OCI-LY7 (cell line): Measurements from ENCODE around the gene PRDM5. TPM values are rescaled to one million over a fixed set of nuclear protein-coding genes. Genes with fewer than 3 reads are reported as not detected.

Experiments
- BruUV-seq: library from RNA; stranded (reverse); fragments of 400-500 nt; replicated peaks from 2 replicates; lab custom pipeline; 2021; lab: Mats Ljungman, UMichigan
- CTCF ChIA-PET: fragments of 300-600 bp; sonication (Branson Sonifier 250); formaldehyde crosslinking; loops from one replicate; lab custom pipeline; 2022; ENCODE audit warnings: antibody characterized with exemption; ENCODE audit not compliant: unreplicated experiment; lab: Charles Lee
- POLR2A ChIA-PET: fragments of 300-600 bp; sonication (Branson Sonifier 250); formaldehyde crosslinking; loops from one replicate; lab custom pipeline; 2022; ENCODE audit warnings: antibody characterized with exemption; lab: Charles Lee
- DNase-seq: peaks from one replicate; pipeline ENCODE4 v3.0.0-alpha.2; 2015; ENCODE audit warnings: low spot score
- H2AFZ ChIP-seq: fragments of 200-600 bp; sonication (generic), shearing (Covaris generic); 2 replicates; pipeline ENCODE4 v1.6.1; 2014; ENCODE audit warnings: mild to moderate bottlenecking, antibody characterized with exemption, low read length, moderate library complexity
- H3K27ac ChIP-seq: fragments of 200-600 bp; sonication (generic); 2 replicates; pipeline ENCODE4 v1.5.1; 2014; ENCODE audit warnings: mixed run types, low read depth, mild to moderate bottlenecking, moderate library complexity, low read length, inconsistent platforms; ENCODE audit not compliant: poor library complexity, severe bottlenecking
- H3K36me3 ChIP-seq: fragments of 200-600 bp; sonication (generic); 2 replicates; pipeline ENCODE4 v1.6.1; 2014; ENCODE audit warnings: mild to moderate bottlenecking, antibody characterized with exemption, low read length, moderate library complexity, mixed read lengths; ENCODE audit not compliant: insufficient read depth
- H3K4me1 ChIP-seq: fragments of 200-600 bp; sonication (generic); 2 replicates; pipeline ENCODE4 v1.5.1; 2014; ENCODE audit warnings: mild to moderate bottlenecking, low read length; ENCODE audit not compliant: insufficient read depth, poor library complexity, severe bottlenecking
- H3K4me2 ChIP-seq: fragments of 200-600 bp; sonication (generic); 2 replicates; pipeline ENCODE4 v1.6.1; 2014; ENCODE audit warnings: mild to moderate bottlenecking, low read length
- H3K4me3 ChIP-seq: fragments of 200-600 bp; sonication (generic); 2 replicates; pipeline ENCODE4 v1.5.1; 2014; ENCODE audit warnings: mild to moderate bottlenecking, low read depth, low read length; ENCODE audit not compliant: poor library complexity, severe bottlenecking
- H3K79me2 ChIP-seq: fragments of 200-600 bp; sonication (generic); 2 replicates; pipeline ENCODE4 v1.6.1; 2016; ENCODE audit warnings: low read depth, mild to moderate bottlenecking, low read length, moderate library complexity, mixed read lengths; ENCODE audit not compliant: insufficient read depth
- H3K9me2 ChIP-seq: fragments of 200-600 bp; sonication (generic); 2 replicates; pipeline ENCODE4 v1.6.1; 2016; ENCODE audit warnings: mild to moderate bottlenecking, low read length, mixed read lengths; ENCODE audit not compliant: insufficient read depth
- H3K9me3 ChIP-seq: fragments of 200-600 bp; sonication (generic); 2 replicates; pipeline ENCODE4 v1.6.1; 2014; ENCODE audit warnings: mild to moderate bottlenecking, mixed run types, low read length, mixed read lengths
- H4K20me1 ChIP-seq: fragments of 200-600 bp; sonication (generic); 2 replicates; pipeline ENCODE4 v1.6.1; 2014; ENCODE audit warnings: mild to moderate bottlenecking, antibody characterized with exemption, low read length, moderate library complexity, mixed read lengths; ENCODE audit not compliant: insufficient read depth
- CTCF ChIP-seq: fragments of 200-600 bp; sonication (generic); conservative IDR thresholded peaks from 2 replicates; pipeline ENCODE4 v1.5.1; 2014; ENCODE audit warnings: mild to moderate bottlenecking, antibody characterized with exemption, low read length, moderate library complexity, mixed read lengths
- EZH2phosphoT487 ChIP-seq: fragments of 200-600 bp; sonication (generic); IDR thresholded peaks from 2 replicates; pipeline ENCODE4 v1.6.1; 2018; ENCODE audit warnings: low read depth, borderline replicate concordance, mild to moderate bottlenecking, mixed run types, antibody characterized with exemption, low read length, moderate library complexity, mixed read lengths
- intact Hi-C: fragments of 100-400 bp; cut with micrococcal nuclease; formaldehyde crosslinking; loops from one replicate; pipeline ENCODE4 v1.10.0; 2022; ENCODE audit not compliant: unreplicated experiment
- total RNA-seq, 2 experiments: library from RNA; depleted of rRNA in 1 of 2; stranded (reverse); fragments of >200 nt in 1 of 2; shearing (Covaris generic) in 1 of 2; gene quantifications; 2 replicates each; pipeline ENCODE4 v1.2.3, GENCODE V29; 2014 to 2022

Gene PRDM5
- total RNA-seq, 2 experiments from 2014 or later, result 0.22 to 0.76 TPM

GRCh38 chr4:120733968-120734367, 188.6 kb downstream of the PRDM5 start:
- intact Hi-C loops, result no loop called here
- no peak overlapping the region for H3K27ac ChIP-seq
- DNase-seq, result no peak
- no peak overlapping the region for H3K4me2 ChIP-seq
- no peaks in the 10 kb centered on the region for H3K79me2 ChIP-seq
- no peak overlapping the region; the same call in 1 of the 2 replicates for H2AFZ ChIP-seq
- H3K4me1 ChIP-seq, result peaks cover 17% of the 10 kb centered on the region
- H3K36me3 ChIP-seq, result no peaks in the 10 kb centered on the region
- ChIA-PET POLR2A (interaction anchor here (0.8 to 1.1 kb wide), 2 partner anchors 8 to 32 kb away, joined by 3 to 4 read pairs; no protein-coding TSS in a partner anchor), CTCF (interaction anchor here (1.3 kb wide), 1 partner anchor 9 kb away, joined by 4 read pairs; no protein-coding TSS in a partner anchor)
- no peaks in the 10 kb centered on the region for H3K9me3 ChIP-seq
- H3K9me2 ChIP-seq, result no peaks in the 10 kb centered on the region
- no TSS peak for BruUV-seq
- TF ChIP-seq EZH2phosphoT487 (no peak), CTCF (no peak)
- H3K4me3 ChIP-seq, result no peak overlapping the region
- no peaks in the 10 kb centered on the region for H4K20me1 ChIP-seq

- Histone ChIP-seq H3K4me2 (no peak overlapping the region), H3K4me3 (no peak overlapping the region), H3K79me2 (no peaks in the 10 kb centered on the region), H4K20me1 (no peaks in the 10 kb centered on the region), H3K36me3 (no peaks in the 10 kb centered on the region), H3K4me1 (peaks cover 17% of the 10 kb centered on the region), H3K9me2 (no peaks in the 10 kb centered on the region), H3K9me3 (no peaks in the 10 kb centered on the region), H3K27ac (no peak overlapping the region), H2AFZ (peak overlapping the region; percentile 11; the same call in 1 of the 2 replicates)
- ChIA-PET CTCF (no interaction called here), POLR2A (interaction anchor here (0.6 to 3.2 kb wide), 6 partner anchors 7 to 33 kb away, joined by 3 to 9 read pairs (median 4); no protein-coding TSS in a partner anchor)
- intact Hi-C loops, result no loop called here
- no TSS peak for BruUV-seq
- no peak for TF ChIP-seq EZH2phosphoT487
- no peak for TF ChIP-seq CTCF
- no peak for DNase-seq
Observed at GRCh38 chr4:120733054-120733453, 189.5 kb downstream of the PRDM5 start.

GRCh38 chr4:120731561-120731960, 191.0 kb downstream of the PRDM5 start:
- Histone ChIP-seq H3K9me2 (no peaks in the 10 kb centered on the region), H3K27ac (no peak overlapping the region), H3K79me2 (no peaks in the 10 kb centered on the region), H4K20me1 (no peaks in the 10 kb centered on the region), H2AFZ (no peak overlapping the region), H3K9me3 (no peaks in the 10 kb centered on the region), H3K4me3 (no peak overlapping the region), H3K36me3 (no peaks in the 10 kb centered on the region), H3K4me1 (peaks cover 17% of the 10 kb centered on the region), H3K4me2 (no peak overlapping the region)
- BruUV-seq, result no TSS peak
- ChIA-PET CTCF (no interaction called here), POLR2A (interaction anchor here (0.7 to 3.2 kb wide), 8 partner anchors 9 to 117 kb away, joined by 3 to 11 read pairs (median 4); no protein-coding TSS in a partner anchor)
- intact Hi-C loops, result no loop called here
- DNase-seq, result no peak
- TF ChIP-seq CTCF (no peak), EZH2phosphoT487 (no peak)
